GM19193 (cell line): Measurements from ENCODE around the gene SLC26A1.
A peak's percentile ranks its signal among the peaks of the same experiment; 100 is the strongest.

Experiments
- POLR2A ChIP-seq: IDR thresholded peaks from 4 replicates; pipeline ENCODE4 v1.6.1; 2011; ENCODE audit not compliant: insufficient read depth, insufficient read length; ENCODE audit errors: extremely low read depth

SLC26A1 gene

GRCh38 chr4:986879-987623, 6.2 kb downstream of the SLC26A1 start, which contains the start of gene IDUA:
Gene IDUA (plus strand): TSS chr4:987044. CDS start chr4:987085, 41 bp downstream.
- peak; percentile 37 for TF ChIP-seq POLR2A

DNA sequence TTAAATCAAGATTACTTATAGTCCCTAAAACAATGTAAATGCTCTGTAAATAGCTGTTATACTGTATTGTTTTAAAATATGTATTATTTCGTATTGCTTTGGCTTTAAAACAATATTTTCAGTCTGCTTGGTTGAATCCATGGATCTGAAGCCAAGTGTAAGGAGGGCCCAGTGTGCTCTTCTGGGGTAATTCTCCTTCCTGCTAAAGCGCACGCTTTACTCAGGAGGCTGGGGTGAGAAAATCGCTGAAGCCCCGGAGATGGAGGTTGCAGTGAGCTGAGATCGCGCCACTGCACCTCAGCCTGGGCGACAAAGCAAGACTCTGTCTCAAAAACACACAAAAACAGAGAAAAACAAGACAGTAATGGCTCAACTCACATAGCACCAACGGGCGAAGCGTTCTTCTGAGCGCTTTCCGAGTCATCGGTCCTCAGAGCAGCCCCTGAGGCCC, 6.8 kb downstream of the SLC26A1 start:
- TF ChIP-seq POLR2A = no peak

DNA sequence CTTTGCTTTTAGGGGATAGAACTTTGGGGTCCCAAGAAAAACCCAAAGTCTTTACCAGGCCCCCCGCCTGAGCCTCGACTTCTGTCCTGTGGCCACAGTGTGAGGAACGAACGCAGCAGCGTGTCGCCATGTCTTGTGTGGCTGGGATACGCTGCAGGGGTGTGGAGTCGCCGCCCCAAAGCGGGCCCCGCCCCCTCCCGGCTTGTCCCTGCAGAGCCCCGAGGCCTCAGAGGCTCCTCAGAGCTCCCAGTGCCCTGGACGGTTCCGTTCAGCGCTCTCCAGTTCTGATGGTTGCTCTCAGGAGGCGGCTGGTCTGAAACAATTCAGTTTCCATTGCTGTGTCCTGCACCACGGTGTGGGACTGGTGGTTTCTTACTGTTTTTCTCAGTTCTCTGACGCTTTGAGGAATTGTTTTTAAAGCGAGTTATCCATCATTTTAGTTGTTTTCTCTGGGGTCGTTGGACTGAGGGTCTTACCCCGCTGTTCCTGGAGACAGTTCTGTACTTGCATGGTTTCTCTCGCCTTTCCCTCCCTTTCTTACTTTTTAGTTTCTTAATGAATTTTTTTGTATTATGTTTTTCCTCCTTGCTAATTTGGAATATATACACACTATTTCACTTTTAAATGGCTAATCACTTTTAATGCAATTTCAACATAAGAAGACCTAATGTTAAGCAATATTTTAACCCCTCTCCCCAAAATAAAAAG, 7.9 kb downstream of the SLC26A1 start:
- TF ChIP-seq POLR2A = no peak

DNA sequence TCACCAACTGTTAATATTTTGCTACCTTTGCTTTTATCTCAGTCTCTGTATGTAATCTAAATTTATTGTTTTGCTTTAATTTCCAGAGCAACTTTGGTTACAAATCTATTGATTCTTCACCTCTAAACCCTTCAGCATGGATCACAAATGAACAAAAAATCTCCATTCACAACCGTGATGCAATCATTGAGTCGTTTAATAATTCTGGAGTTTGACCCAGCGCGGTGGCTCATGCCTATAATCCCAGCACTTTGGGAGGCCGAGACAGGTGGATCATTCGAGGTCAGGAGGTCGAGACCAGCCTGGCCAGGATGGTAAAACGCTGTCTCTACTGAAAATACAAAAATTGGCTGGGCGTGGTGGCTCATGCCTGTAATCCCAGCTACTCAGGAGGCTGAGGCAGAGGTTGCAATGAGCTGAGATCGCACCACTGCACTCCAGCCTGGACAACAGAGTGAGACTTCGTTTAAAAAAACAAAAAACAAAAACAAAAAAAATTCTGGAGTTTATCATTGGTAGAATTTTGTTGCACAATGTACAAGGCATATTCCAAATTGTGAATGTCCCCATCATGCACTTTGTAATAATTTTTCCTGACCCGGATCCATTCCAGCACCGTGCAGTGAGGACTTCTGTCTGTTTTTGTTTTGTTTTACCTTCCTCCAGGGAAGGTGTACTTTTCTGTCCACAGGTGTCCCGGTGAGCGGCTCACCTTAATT, 8.7 kb downstream of the SLC26A1 start:
- no peak for TF ChIP-seq POLR2A

DNA sequence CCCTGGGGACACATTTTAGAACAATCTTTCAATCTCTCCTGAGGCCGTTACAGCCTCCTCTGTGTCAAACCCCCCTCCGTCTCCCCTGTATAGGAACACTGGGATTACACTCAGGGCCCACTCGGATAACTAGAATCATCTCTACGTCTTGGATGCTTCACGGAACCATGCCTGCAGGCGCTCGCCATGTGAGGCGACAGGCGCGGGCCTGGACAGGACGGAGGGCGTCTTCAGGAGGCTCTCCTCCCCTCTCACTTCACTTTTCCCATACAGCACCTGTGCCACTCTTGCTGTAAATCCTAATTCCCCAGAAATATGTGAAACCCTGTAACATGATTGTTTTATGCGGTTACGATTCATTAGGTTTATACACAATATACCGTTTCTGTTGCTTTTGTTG, 10.4 kb downstream of the SLC26A1 start:
- TF ChIP-seq POLR2A = no peak

GRCh38 chr4:982291-982690, 10.9 kb downstream of the SLC26A1 start:
- TF ChIP-seq POLR2A = no peak

GRCh38 chr4:978957-979701, 14.1 kb downstream of the SLC26A1 start:
- TF ChIP-seq POLR2A = no peak

- no peak for TF ChIP-seq POLR2A
These were observed 18.5 kb downstream of the SLC26A1 start for GRCh38 chr4:974668-975067.

- peak; percentile 42 for TF ChIP-seq POLR2A
These were observed 19.5 kb downstream of the SLC26A1 start, which contains the start of gene DGKQ for GRCh38 chr4:973431-974397. Gene DGKQ (minus strand): TSS chr4:973569. CDS start chr4:973482, 87 bp downstream.

DNA sequence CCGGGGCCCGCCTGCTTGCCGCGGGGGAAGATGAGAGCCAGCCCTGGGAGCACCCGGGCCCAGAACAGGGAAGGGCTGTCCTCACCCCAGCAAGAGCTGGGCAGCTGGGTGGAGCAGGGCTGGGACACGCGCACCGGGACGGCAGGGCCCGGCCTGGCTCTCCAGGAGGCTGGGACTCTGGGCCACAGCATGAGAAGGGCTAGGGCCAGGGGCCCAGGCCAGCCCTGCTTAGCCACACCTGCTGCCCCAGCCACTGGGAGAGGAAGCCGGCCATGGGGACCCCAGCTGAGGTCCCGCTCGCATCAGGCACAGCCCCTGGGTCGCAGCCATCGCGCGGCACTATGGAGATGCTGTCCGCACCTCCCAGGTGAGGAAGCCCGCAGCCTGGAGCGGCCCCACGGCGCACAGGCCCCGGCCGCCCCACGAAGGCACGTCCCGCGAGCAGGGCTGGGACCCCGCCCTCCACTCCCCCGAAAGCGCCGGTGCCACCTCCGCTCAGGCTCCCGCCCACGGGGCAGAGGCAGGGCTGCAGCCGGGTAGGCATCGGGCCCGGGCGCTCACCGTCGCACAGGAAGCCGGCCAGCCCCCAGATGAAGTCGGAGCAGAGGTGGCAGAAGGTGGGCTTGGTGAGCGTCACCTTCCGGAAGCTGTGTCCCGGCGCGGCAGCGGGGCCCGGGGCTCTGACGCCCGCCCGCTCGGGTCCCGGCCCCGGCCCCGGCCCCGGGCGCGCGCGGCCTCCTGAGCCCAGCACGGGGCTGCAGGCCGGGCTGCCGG, 20.4 kb downstream of the SLC26A1 start:
- TF ChIP-seq POLR2A = no peak

GRCh38 chr4:971666-972500, 21.3 kb downstream of the SLC26A1 start:
- no peak for TF ChIP-seq POLR2A
